Calu3 (cell line): Measurements from ENCODE around the gene RBM33. TPM values are rescaled to one million over a fixed set of nuclear protein-coding genes. Genes with fewer than 3 reads are reported as not detected.

ENCODE experiments used
- BruUV-seq: library from RNA; stranded (reverse); fragments of 400-500 nt; replicated peaks from 2 replicates; lab custom pipeline; 2021; lab: Mats Ljungman, UMichigan
- CTCF ChIA-PET: fragments of 300-600 bp; sonication (Branson Sonifier 250); formaldehyde crosslinking; loops from one replicate; lab custom pipeline; 2022; ENCODE audit warnings: antibody characterized with exemption; lab: Charles Lee
- DNase-seq: peaks from one replicate; pipeline ENCODE4 v3.0.0; 2022
- H3K27ac Mint-ChIP-seq: one replicate; pipeline ENCODE4 v1.8.0; 2022; ENCODE audit warnings: mixed read lengths; ENCODE audit not compliant: unreplicated experiment
- H3K27me3 Mint-ChIP-seq: one replicate; pipeline ENCODE4 v1.8.0; 2022; ENCODE audit warnings: mixed read lengths; ENCODE audit not compliant: unreplicated experiment
- H3K36me3 Mint-ChIP-seq: one replicate; pipeline ENCODE4 v1.8.0; 2022; ENCODE audit warnings: mild to moderate bottlenecking, moderate library complexity, mixed read lengths; ENCODE audit not compliant: insufficient read depth, unreplicated experiment
- H3K4me1 Mint-ChIP-seq: one replicate; pipeline ENCODE4 v1.8.0; 2022; ENCODE audit warnings: mild to moderate bottlenecking, low read depth, mixed read lengths; ENCODE audit not compliant: unreplicated experiment
- H3K4me3 Mint-ChIP-seq: one replicate; pipeline ENCODE4 v1.8.0; 2022; ENCODE audit warnings: mild to moderate bottlenecking, low read depth, moderate library complexity, mixed read lengths; ENCODE audit not compliant: unreplicated experiment
- H3K9me3 Mint-ChIP-seq: one replicate; pipeline ENCODE4 v1.8.0; 2022; ENCODE audit warnings: low read depth, mixed read lengths; ENCODE audit not compliant: unreplicated experiment
- intact Hi-C: fragments of 100-400 bp; cut with micrococcal nuclease; formaldehyde crosslinking; loops from one replicate; pipeline ENCODE4 v1.10.0; 2022; ENCODE audit not compliant: unreplicated experiment
- total RNA-seq: library from RNA; stranded (reverse); gene quantifications from 2 replicates; pipeline ENCODE4 v1.2.3, GENCODE V29; 2022
- TF ChIP-seq, protein P1 (sequence below): fragments of 200-600 bp; IDR thresholded peaks from one replicate; pipeline ENCODE4 v1.8.0; 2022; ENCODE audit warnings: antibody characterized with exemption; ENCODE audit not compliant: unreplicated experiment

Gene RBM33
- total RNA-seq, 1 experiment from 2014 or later: 82.9 TPM

- intact Hi-C loops: no loop called here
- CTCF ChIA-PET: interaction anchor here (0.6 kb wide), 1 partner anchor 43 kb away, joined by 3 read pairs; no protein-coding TSS in a partner anchor
- no peaks in the 10 kb centered on the region for H3K27me3 Mint-ChIP-seq
- no peaks in the 10 kb centered on the region for H3K9me3 Mint-ChIP-seq
- BruUV-seq: no TSS peak
- no peak for DNase-seq
- no peak overlapping the region for H3K27ac Mint-ChIP-seq
- H3K4me1 Mint-ChIP-seq: no peaks in the 10 kb centered on the region
- TF ChIP-seq, protein P1, sequence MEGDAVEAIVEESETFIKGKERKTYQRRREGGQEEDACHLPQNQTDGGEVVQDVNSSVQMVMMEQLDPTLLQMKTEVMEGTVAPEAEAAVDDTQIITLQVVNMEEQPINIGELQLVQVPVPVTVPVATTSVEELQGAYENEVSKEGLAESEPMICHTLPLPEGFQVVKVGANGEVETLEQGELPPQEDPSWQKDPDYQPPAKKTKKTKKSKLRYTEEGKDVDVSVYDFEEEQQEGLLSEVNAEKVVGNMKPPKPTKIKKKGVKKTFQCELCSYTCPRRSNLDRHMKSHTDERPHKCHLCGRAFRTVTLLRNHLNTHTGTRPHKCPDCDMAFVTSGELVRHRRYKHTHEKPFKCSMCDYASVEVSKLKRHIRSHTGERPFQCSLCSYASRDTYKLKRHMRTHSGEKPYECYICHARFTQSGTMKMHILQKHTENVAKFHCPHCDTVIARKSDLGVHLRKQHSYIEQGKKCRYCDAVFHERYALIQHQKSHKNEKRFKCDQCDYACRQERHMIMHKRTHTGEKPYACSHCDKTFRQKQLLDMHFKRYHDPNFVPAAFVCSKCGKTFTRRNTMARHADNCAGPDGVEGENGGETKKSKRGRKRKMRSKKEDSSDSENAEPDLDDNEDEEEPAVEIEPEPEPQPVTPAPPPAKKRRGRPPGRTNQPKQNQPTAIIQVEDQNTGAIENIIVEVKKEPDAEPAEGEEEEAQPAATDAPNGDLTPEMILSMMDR: no peak
- H3K4me3 Mint-ChIP-seq: no peak overlapping the region
- H3K36me3 Mint-ChIP-seq: peaks cover 47% of the 10 kb centered on the region
Measured at GRCh38 chr7:155770241-155770640, 125.8 kb downstream of the RBM33 start.

DNA sequence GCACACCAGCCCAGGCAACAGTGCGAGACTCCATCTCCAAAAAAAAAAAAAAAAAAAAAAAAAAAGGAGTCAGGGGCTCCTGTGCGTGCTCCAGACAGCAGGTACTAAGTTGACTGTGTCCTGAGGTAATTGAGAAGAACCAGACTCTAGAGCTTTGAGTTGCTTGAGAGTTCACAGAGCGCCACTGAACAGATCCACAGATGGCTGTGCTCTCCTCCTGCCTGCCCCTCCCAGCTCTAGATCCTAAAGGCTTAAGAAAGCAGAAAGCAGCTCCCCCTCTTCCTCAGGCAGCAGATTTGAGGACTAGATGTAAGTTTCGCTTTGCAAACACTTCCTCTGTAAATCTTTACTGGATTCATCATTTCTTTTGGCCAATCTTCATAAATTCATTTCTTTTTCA, 129.1 kb downstream of the RBM33 start:
- Mint-ChIP-seq H3K4me1 (no peaks in the 10 kb centered on the region), H3K9me3 (no peaks in the 10 kb centered on the region), H3K36me3 (peaks cover 38% of the 10 kb centered on the region), H3K27me3 (no peaks in the 10 kb centered on the region), H3K27ac (no peak overlapping the region), H3K4me3 (no peak overlapping the region)
- intact Hi-C loops: no loop called here
- BruUV-seq: no TSS peak
- CTCF ChIA-PET: no interaction called here
- TF ChIP-seq, protein P1: no peak
- no peak for DNase-seq

GRCh38 chr7:155774947-155775346, 130.5 kb downstream of the RBM33 start:
- BruUV-seq: no TSS peak

DNA sequence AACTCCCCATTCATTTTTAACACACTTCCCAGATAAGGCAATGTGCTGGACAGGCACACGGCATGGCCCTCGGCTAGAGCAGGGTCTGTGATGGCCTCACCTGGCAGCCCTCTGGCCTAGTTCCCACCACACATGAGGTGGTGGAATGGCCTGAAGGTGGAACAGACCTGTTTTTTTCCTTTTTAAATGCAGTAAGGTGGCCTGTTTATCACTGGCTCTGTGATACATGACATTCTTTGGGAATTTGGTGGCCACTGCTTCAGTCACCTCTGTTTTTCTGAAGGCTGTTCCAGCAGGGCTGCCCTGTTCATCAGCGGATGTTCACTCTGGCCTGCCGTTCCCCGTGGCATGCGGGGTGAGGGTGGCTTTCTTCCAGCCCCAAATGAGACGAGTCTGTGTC, 131.2 kb downstream of the RBM33 start:
- CTCF ChIA-PET: no interaction called here
- no peak overlapping the region for H3K4me3 Mint-ChIP-seq
- no peaks in the 10 kb centered on the region for H3K4me1 Mint-ChIP-seq
- H3K36me3 Mint-ChIP-seq: peaks cover 24% of the 10 kb centered on the region
- no peak for DNase-seq
- H3K27ac Mint-ChIP-seq: no peak overlapping the region
- H3K27me3 Mint-ChIP-seq: no peaks in the 10 kb centered on the region
- H3K9me3 Mint-ChIP-seq: no peaks in the 10 kb centered on the region
- intact Hi-C loops: no loop called here
- TF ChIP-seq, protein P1: no peak
- BruUV-seq: no TSS peak

More at GRCh38 chr7:155774947-155775346, 130.5 kb downstream of the RBM33 start:
- no peaks in the 10 kb centered on the region for H3K9me3 Mint-ChIP-seq
- H3K4me3 Mint-ChIP-seq: no peak overlapping the region
- no peaks in the 10 kb centered on the region for H3K4me1 Mint-ChIP-seq
- no peak for DNase-seq
- no peaks in the 10 kb centered on the region for H3K27me3 Mint-ChIP-seq
- intact Hi-C loops: no loop called here
- peaks cover 24% of the 10 kb centered on the region for H3K36me3 Mint-ChIP-seq
- TF ChIP-seq, protein P1: no peak
- no peak overlapping the region for H3K27ac Mint-ChIP-seq
- CTCF ChIA-PET: no interaction called here
